ENCODE measurements around the gene SCNN1G.

SCNN1G gene

GRCh38 chr16:23155445-23156049 lies 27.0 kb upstream of the SCNN1G start:
- DNase-seq = no peak

DNA sequence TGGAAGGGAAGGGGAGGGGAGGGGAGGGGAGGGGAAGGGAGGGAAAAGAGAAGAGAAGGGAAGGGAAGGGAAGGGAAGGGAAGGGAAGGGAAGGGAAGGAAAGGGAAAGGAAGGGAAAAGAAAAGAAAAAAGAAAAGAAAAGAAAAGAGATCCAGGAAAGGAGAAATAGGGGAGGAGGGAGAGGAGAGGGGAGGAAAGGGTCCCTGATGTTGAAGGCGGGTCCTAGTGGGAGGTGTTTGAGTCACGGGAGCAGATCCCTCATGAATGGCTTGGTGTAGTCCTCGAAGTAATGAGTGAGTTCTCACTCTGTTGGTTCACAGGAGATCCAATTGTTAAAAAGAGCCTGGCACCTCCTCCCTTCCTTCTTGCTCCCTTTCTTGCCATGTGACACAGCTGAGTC lies 26.4 kb upstream of the SCNN1G start:
- DNase-seq = no peak

GRCh38 chr16:23156946-23157460 lies 25.5 kb upstream of the SCNN1G start:
- DNase-seq = no peak

GRCh38 chr16:23158114-23158513 lies 24.4 kb upstream of the SCNN1G start:
- no peak for DNase-seq

GRCh38 chr16:23160082-23160481 lies 22.5 kb upstream of the SCNN1G start:
- DNase-seq = no peak

DNA sequence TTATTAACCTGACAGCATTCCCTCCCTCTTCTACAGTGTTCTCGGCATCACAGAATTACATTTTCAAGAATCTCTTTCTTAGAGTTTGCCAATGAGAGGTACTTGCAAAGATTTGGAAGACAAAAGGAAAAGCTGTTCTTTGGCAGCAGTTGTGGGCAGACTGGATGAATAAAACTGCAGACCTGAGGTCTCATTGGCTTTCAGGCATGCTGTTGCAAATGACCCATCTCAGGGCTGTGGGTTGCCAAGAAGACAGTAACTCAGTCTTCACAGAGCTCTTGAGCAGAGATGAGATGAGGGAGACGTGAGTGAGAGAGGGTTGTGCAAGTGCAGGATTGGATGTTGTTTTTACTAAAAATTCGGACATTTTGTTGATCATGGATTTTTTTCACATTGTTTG lies 22.0 kb upstream of the SCNN1G start:
- no peak for DNase-seq

- no peak for DNase-seq
Measured at GRCh38 chr16:23163921-23164320, 18.6 kb upstream of the SCNN1G start.

DNA sequence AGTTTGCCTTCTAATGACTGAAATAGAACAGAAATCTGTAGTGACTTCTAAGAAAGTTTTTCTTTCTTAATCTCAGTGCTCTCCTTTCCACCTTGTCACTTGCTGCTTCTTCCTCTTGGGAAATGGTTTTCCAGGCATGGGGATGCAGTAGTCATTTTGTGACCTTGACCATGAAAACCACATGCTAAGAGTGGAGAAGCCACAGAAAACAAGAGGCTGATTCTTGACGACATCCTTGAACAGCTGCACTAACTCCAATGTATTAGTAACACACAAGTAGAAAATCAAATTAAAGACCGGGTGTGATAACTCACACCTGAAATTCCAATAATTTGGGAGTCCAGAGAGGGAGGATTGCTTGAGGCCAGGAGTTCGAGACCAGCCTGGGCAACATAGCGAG lies 17.8 kb upstream of the SCNN1G start:
- DNase-seq = no peak

GRCh38 chr16:23172583-23172982 lies 10.0 kb upstream of the SCNN1G start:
- no peak for DNase-seq

- DNase-seq = no peak
Measured at GRCh38 chr16:23172994-23173393, 9.6 kb upstream of the SCNN1G start.

- DNase-seq = peak; percentile 11
Measured at GRCh38 chr16:23174622-23175021, 7.9 kb upstream of the SCNN1G start.

GRCh38 chr16:23175651-23176050 lies 6.9 kb upstream of the SCNN1G start:
- DNase-seq = no peak

GRCh38 chr16:23181506-23181905 lies 1.0 kb upstream of the SCNN1G start:
- no peak for DNase-seq

DNA sequence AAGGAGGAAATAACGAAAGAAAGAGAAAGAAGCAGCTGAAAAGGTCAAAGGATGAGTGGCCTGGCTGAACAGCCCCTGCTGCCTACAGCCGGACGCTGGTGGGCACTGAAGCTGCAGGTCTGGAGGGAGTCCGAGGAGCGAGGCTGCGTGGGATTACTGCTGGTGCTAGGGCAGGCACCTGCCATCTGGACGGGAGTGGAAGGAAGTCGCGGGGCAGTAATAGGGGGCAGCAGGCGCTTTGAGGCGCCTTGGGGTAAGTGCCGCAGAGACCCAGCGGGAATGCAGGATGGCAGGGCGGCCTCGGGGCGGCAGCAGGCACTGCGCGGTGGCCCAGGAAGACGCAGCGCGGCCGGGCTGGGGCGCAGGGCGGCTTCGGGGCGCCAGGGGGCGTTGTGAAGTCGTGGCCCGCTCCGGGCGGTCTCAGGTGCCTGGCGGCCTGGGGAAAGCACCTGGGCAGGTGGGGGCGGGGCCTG lies 303 bp upstream of the SCNN1G start:
- peak; percentile 43 for DNase-seq

DNA sequence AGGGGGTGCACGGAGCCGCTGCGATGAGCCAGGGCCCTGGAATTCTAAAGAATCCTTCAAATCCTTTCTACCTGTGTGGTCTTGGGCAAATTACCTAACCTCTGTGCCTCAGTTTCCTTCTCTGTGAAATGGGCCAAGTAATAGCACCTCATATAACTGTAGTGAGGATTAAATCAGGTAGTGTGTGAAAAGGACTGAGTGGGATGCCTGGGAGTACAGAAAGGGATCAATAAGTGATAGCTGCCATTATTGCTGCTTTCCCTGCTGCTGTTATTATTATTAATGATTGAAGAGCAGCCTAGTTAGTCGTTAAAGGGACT lies 958 bp downstream of the SCNN1G start:
- no peak for DNase-seq

- DNase-seq = no peak
Measured at GRCh38 chr16:23185656-23186055, 3.1 kb downstream of the SCNN1G start.

GRCh38 chr16:23186171-23186570 lies 3.6 kb downstream of the SCNN1G start:
- DNase-seq = no peak

GRCh38 chr16:23187341-23187740 lies 4.8 kb downstream of the SCNN1G start:
- no peak for DNase-seq

DNA sequence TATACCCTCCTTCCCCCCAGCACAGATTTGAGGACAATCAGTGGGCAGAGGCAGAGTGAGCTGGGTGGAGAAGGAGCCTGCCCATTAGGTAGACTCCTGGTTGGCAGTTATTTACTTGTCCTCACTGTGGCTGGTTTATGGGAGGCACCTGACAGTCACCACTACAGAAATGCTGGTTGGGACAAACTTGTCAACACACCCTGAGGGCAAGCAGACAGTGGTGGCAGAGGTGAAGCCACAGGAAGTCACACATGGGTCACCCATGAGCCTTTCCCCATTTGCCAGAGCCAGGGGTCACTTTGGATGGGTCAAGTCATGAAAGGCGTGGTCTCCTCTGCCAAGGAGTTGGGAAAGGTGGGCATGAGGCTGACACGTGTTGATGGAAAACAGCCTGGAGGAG lies 6.4 kb downstream of the SCNN1G start:
- DNase-seq = no peak

DNA sequence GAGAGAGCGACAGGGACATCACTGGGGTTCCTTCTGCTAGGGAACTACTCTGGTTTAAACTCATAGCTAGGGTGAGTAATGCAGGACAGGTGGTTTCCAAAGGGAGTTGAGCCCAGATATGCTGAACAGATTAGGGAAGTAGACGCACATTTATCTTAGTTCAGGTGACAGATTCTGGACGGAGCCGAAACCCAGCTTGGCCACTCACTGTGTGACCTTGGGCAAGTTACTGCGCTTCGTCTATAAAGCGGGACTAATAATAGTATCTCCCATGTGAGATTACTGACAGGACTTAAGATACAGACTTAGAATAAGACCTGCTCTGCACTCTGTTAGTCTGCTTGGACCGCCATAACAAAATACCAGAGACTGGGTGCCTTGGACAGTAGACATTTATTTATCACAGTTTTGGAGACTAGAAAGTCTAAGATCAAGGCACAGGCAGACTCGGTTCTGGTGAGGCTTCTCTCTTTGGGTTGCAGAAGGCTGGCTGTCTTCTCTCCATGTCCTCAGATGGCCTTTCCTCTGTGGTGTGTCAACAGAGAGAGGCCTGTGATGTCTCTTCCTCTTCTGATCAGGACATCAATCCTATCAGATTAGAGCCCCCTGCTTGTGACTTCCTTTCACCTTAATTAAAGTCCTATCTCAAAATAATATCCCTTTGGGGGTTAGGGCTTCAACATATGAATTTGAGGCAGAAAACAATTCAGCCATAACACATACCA lies 12.1 kb downstream of the SCNN1G start:
- DNase-seq = no peak

DNA sequence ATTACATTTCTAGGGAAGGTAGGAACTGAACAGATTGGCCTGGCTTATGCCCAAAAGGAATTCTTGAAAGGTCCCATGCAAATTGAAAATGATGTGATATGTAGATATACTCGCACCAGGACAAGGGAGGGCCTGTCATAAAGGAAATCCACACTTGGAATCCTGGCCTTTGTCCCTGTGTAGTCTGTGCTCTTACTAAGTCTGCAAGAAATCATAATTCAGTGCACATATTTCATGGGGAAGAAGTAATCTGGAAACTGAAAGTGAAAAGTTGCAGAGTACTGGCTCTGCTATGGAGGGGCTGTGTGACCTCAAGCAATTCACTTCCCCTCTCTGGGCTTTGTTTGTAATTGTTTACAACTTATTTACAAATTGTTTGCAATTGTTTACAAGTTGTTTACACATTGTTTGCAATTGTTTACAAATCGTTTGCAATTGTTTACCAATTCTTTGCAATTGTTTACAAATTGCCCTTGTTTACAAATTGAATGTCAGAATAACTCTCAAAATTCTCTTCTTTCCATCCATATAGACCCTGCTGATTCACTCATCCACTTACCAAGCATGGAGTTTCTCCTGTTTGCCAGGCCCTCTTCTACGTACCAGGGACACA lies 12.9 kb downstream of the SCNN1G start:
- no peak for DNase-seq

GRCh38 chr16:23196539-23196938 lies 14.0 kb downstream of the SCNN1G start:
- no peak for DNase-seq

DNA sequence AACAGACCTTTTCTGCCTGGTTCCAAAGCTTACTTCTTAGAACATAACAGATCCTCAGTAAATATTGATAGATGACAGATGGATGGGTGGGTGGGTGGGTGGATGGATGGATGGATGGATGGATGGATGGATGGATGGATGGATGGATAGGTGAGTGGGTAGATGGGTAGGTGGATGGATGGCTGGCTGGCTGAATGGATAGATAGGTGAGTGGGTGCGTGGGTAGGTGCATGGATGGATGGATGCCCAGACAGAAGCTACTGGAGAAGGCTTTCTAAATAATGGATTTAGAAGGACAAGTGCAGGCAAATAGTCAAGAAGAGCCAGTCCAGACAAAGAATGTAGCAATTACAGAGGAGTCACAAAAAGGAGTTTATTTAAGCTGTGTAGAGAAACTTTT lies 19.6 kb downstream of the SCNN1G start:
- DNase-seq = no peak

- DNase-seq = no peak
Measured at GRCh38 chr16:23206986-23207385, 24.4 kb downstream of the SCNN1G start.

All from fibroblast of skin of back (primary cell).